HCEC 1CT (cell line): ENCODE data around the gene KLHL3.

Experiments used
- DNase-seq: peaks from one replicate; pipeline ENCODE4 v3.0.0-alpha.2; 2017

KLHL3 gene

DNA sequence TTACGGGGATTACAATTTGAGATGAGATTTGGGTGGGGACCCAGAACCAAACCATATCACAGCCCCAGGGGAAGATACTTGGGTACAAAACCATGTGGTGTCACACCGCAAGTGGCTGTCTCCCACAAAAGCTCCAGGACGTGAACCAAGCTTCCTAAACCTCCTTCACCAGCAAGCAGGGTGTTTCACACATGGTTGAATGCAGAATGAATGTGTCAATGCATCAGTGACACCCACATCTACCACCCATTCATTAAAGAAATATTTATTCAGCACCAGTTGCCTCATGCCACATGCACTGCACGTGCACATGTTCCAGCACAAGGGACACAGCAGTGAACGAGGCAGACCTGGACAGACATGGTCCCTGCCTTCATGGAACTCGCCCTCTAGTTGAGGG lies 165.8 kb downstream of the KLHL3 start:
- no peak for DNase-seq
